ENCODE measurements around the gene PSIP1. TPM values are rescaled to one million over a fixed set of nuclear protein-coding genes. Genes with fewer than 3 reads are reported as not detected.

PSIP1 gene
- total RNA-seq, 1 experiment from 2014 or later, result 362 TPM

- Mint-ChIP-seq H3K9me3 (peaks cover 0 to 4% of the 10 kb centered on the region in 2 experiments; a peak in 2 of 5 replicates), H3K27me3 (ENCODE audit: low read depth) (no peaks in the 10 kb centered on the region), H3K36me3 (ENCODE audit: insufficient read depth in 1 of 3, low read depth in 3 of 3) (peaks cover 13 to 17% (median 13%) of the 10 kb centered on the region in 3 experiments), H3K27ac (no peak overlapping the region), H3K4me1 (peaks cover 22 to 34% of the 10 kb centered on the region in 2 experiments), H3K4me3 (peak overlapping the region in 1 of 2 experiments; percentile 10; a peak in 1 of 5 replicates)
- H3K27me3 ChIP-seq (ENCODE audit: insufficient read depth, low read length), result no peaks in the 10 kb centered on the region
- peaks cover 7% of the 10 kb centered on the region for H3K79me1 ChIP-seq (ENCODE audit: insufficient read depth, low read depth, low read length, poor library complexity, severe bottlenecking)
- no peak for DNase-seq
- no peak overlapping the region for H4K5ac ChIP-seq (ENCODE audit: insufficient read length, low read depth, low read length)
- no peak overlapping the region for H2BK5ac ChIP-seq (ENCODE audit: insufficient read length, low read length)
- no peak overlapping the region for H2BK15ac ChIP-seq (ENCODE audit: low read depth, low read length)
- no peak overlapping the region for H4K8ac ChIP-seq (replicated peaks; ENCODE audit: insufficient read length, low read depth, low read length)
- H3K23me2 ChIP-seq (ENCODE audit: insufficient read length, low read depth, low read length, poor library complexity, severe bottlenecking), result peaks cover 6% of the 10 kb centered on the region
- no peak overlapping the region for H3K4me2 ChIP-seq (ENCODE audit: insufficient read depth, insufficient read length, low read length)
- H3K18ac ChIP-seq (ENCODE audit: insufficient read length, low read depth, low read length), result no peak overlapping the region
- H3K27ac ChIP-seq (ENCODE audit: insufficient read length, low read depth, low read length), result no peak overlapping the region
- H3K4me1 ChIP-seq (ENCODE audit: insufficient read depth, low read length), result no peaks in the 10 kb centered on the region
- no peak overlapping the region for H2BK20ac ChIP-seq (ENCODE audit: low read depth, low read length, poor library complexity, severe bottlenecking)
- no peaks in the 10 kb centered on the region for H3K9me3 ChIP-seq (ENCODE audit: control insufficient read depth, low read depth, low read length)
- H3T11ph ChIP-seq (ENCODE audit: low read length), result no peak overlapping the region
- H3K14ac ChIP-seq (ENCODE audit: insufficient read depth, low read length), result no peak overlapping the region
- no CpG with 5 or more reads among the region's 5 CpGs for whole genome bisulfite sequencing (ENCODE audit: extremely low coverage, insufficient read length, low lambda C conversion rate)
- no peak overlapping the region for H2BK12ac ChIP-seq (ENCODE audit: insufficient read length, low read depth, low read length)
- H3K56ac ChIP-seq (ENCODE audit: insufficient read length, low read depth, low read length), result no peak overlapping the region
- H4K91ac ChIP-seq (ENCODE audit: insufficient read length, low read depth, low read length), result no peak overlapping the region
- peaks cover 10% of the 10 kb centered on the region; the same call in 1 of the 2 replicates for H3K79me2 ChIP-seq (ENCODE audit: insufficient read depth, low read length)
- no peak for TF ChIP-seq CTCF (conservative IDR thresholded peaks at IDR 0.05)
- no peak overlapping the region for H3K23ac ChIP-seq (ENCODE audit: insufficient read length, low read depth, low read length)
- H3K9ac ChIP-seq (ENCODE audit: extremely low read depth, insufficient read length, low read length), result no peak overlapping the region
- H2AFZ ChIP-seq (ENCODE audit: low read length), result no peak overlapping the region
- H3K4ac ChIP-seq (ENCODE audit: low read depth, low read length), result no peak overlapping the region
- no peak overlapping the region for H2BK120ac ChIP-seq (ENCODE audit: low read depth, low read length, poor library complexity, severe bottlenecking)
- no peaks in the 10 kb centered on the region for H4K20me1 ChIP-seq (ENCODE audit: control insufficient read depth, insufficient read depth, insufficient read length)
- no peak overlapping the region for H2AK5ac ChIP-seq (ENCODE audit: insufficient read length, low read length)
These were observed 90.0 kb downstream of the PSIP1 start for GRCh38 chr9:15420796-15421195.
